T-helper 1 cell treated with Interleukin-12 subunit alpha and Interleukin-12 subunit beta and Interleukin-4 antibody, amounts not matched to agents 30 ng/mL and 1 ng/mL, for 36 hours (primary cell): Measurements from ENCODE around the gene EIF4A3. TPM values are rescaled to one million over a fixed set of nuclear protein-coding genes. Genes with fewer than 3 reads are reported as not detected.
"Not testable (repeated sequence)": the region's sequence is repeated elsewhere in the genome, so short reads cannot be mapped to it uniquely, and the experiment has no call there.

Experiments used
- intact Hi-C: fragments of 100-400 bp; cut with micrococcal nuclease; formaldehyde crosslinking; loops from one replicate; pipeline ENCODE4 v1.15.1; 2024
- total RNA-seq: library from RNA; stranded (reverse); gene quantifications from 2 replicates; pipeline ENCODE4 v1.2.3, GENCODE V29; 2022

The EIF4A3 gene
- total RNA-seq, 1 donor from 2014 or later, result 121 TPM

GRCh38 chr17:80101946-80102663 is 44.8 kb downstream of the EIF4A3 start:
- intact Hi-C loops, result loop anchor here (1.0 to 5.0 kb wide), 6 partner anchors 19 to 313 kb away; partner anchors contain the start of genes CBX4, CCDC40, EIF4A3 and ENDOV

GRCh38 chr17:80101011-80101945 is 45.6 kb downstream of the EIF4A3 start, which contains the start of gene GAA:
Gene GAA (plus strand): TSS chr17:80101581. CDS start chr17:80104587, 3,006 bp downstream.
- intact Hi-C loops, result loop anchor here (1.0 to 5.0 kb wide), 6 partner anchors 18 to 314 kb away; partner anchors contain the start of genes CBX4, CCDC40, EIF4A3 and ENDOV

- intact Hi-C loops, result loop anchor here (2.0 to 5.0 kb wide), 4 partner anchors 17 to 263 kb away; partner anchors contain the start of genes CBX4 and CCDC40
These were observed 46.9 kb downstream of the EIF4A3 start for GRCh38 chr17:80100035-80100323.

GRCh38 chr17:80099291-80100034 is 47.5 kb downstream of the EIF4A3 start:
- intact Hi-C loops, result loop anchor here (2.0 to 5.0 kb wide), 4 partner anchors 17 to 262 kb away; partner anchors contain the start of genes CBX4 and CCDC40

- intact Hi-C loops, result no loop called here
These were observed 48.9 kb downstream of the EIF4A3 start for GRCh38 chr17:80097844-80098691.

- intact Hi-C loops, result no loop called here
These were observed 49.8 kb downstream of the EIF4A3 start for GRCh38 chr17:80097127-80097621.

GRCh38 chr17:80096561-80097021 is 50.3 kb downstream of the EIF4A3 start:
- intact Hi-C loops, result no loop called here

GRCh38 chr17:80095844-80096475 is 51.0 kb downstream of the EIF4A3 start:
- intact Hi-C loops, result no loop called here

- intact Hi-C loops, result no loop called here
These were observed 51.7 kb downstream of the EIF4A3 start for GRCh38 chr17:80095038-80095843.

GRCh38 chr17:80092959-80093358 is 54.0 kb downstream of the EIF4A3 start:
- intact Hi-C loops, result no loop called here

- intact Hi-C loops, result no loop called here
These were observed 55.6 kb downstream of the EIF4A3 start for GRCh38 chr17:80091376-80091775.

GRCh38 chr17:80090164-80090563 is 56.8 kb downstream of the EIF4A3 start:
- intact Hi-C loops, result not testable (repeated sequence)

- intact Hi-C loops, result no loop called here
These were observed 57.2 kb downstream of the EIF4A3 start for GRCh38 chr17:80089762-80090161.

- intact Hi-C loops, result no loop called here
These were observed 59.3 kb downstream of the EIF4A3 start for GRCh38 chr17:80087346-80088265.

- intact Hi-C loops, result no loop called here
These were observed 60.3 kb downstream of the EIF4A3 start for GRCh38 chr17:80086616-80087015.

- intact Hi-C loops, result no loop called here
These were observed 60.8 kb downstream of the EIF4A3 start for GRCh38 chr17:80086081-80086480.

GRCh38 chr17:80084773-80085172 is 62.2 kb downstream of the EIF4A3 start:
- intact Hi-C loops, result loop anchor here (5.0 kb wide), 1 partner anchor 77 kb away; no protein-coding TSS in a partner anchor
